Measurements from ENCODE around the gene ISL1.

DNA sequence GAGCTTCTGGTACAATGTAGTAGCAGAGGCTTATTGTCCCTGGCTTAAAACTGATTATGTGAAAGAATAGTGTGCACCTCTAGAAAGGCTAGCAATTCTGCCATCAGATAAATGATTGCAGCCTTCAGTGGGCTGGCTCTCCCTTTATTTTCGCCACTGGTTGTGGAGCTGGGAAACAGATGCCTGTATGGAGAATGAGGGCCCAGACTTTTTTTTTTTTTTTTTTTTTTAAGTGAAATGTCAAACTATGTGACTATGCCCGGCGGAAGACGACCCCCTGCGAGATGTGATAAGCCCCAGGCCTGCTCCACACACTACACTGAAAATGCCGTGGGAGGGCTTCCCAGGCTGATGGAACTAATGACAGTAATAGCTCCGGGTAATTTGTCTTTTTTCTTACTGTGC is 28.7 kb downstream of the ISL1 start:
- TF ChIP-seq SIN3A (IDR thresholded peaks at IDR 0.05; ENCODE audit: borderline replicate concordance, insufficient read depth, low read length): no peak
- TF ChIP-seq POLR2AphosphoS5 (IDR thresholded peaks at IDR 0.05; ENCODE audit: low read depth, low read length): no peak
